H1 (cell line): ENCODE data around the gene EXOC2.

Source experiments
- NRF1 ChIP-seq: IDR thresholded peaks from 2 replicates; pipeline ENCODE4 v1.6.1; 2011; ENCODE audit warnings: mild to moderate bottlenecking, low read depth, low read length, improper control_type of control experiment
- POLR2A ChIP-seq, 2 experiments: IDR thresholded peaks; 1 replicate in 1 of 2; 2 replicates in 1 of 2; pipeline ENCODE4 v1.6.1; 2011; ENCODE audit warnings: low read depth in 2 of 2, low read length in 2 of 2, mild to moderate bottlenecking in 2 of 2; ENCODE audit errors: control extremely low read depth in 1 of 2
- SP1 ChIP-seq: IDR thresholded peaks from 2 replicates; pipeline ENCODE4 v1.6.1; 2011; ENCODE audit warnings: low read depth, low read length
- YY1 ChIP-seq: IDR thresholded peaks from 2 replicates; pipeline ENCODE4 v1.6.1; 2011; ENCODE audit warnings: low read depth, mild to moderate bottlenecking, low read length
- TF ChIP-seq, protein P1 (sequence below), 3 experiments: IDR thresholded peaks; 1 replicate in 2 of 3; 2 replicates in 1 of 3; pipeline versions ENCODE4 v1.5.1 to v1.6.1; 2011; ENCODE audit warnings: low read length in 3 of 3, mild to moderate bottlenecking in 3 of 3, inconsistent platforms in 2 of 3, low read depth in 1 of 3, moderate library complexity in 1 of 3; ENCODE audit not compliant: insufficient read depth in 1 of 3; ENCODE audit errors: control extremely low read depth in 1 of 3
- TF ChIP-seq, protein P2 (sequence below): IDR thresholded peaks from 2 replicates; pipeline ENCODE4 v1.6.1; 2012; ENCODE audit warnings: inconsistent platforms

GRCh38 chr6:505374-505773 is 187.6 kb downstream of the EXOC2 start:
- TF ChIP-seq, protein P1, sequence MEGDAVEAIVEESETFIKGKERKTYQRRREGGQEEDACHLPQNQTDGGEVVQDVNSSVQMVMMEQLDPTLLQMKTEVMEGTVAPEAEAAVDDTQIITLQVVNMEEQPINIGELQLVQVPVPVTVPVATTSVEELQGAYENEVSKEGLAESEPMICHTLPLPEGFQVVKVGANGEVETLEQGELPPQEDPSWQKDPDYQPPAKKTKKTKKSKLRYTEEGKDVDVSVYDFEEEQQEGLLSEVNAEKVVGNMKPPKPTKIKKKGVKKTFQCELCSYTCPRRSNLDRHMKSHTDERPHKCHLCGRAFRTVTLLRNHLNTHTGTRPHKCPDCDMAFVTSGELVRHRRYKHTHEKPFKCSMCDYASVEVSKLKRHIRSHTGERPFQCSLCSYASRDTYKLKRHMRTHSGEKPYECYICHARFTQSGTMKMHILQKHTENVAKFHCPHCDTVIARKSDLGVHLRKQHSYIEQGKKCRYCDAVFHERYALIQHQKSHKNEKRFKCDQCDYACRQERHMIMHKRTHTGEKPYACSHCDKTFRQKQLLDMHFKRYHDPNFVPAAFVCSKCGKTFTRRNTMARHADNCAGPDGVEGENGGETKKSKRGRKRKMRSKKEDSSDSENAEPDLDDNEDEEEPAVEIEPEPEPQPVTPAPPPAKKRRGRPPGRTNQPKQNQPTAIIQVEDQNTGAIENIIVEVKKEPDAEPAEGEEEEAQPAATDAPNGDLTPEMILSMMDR (IDR thresholded peaks at IDR 0.05; ENCODE audit: control extremely low read depth in 1 of 3, insufficient read depth in 1 of 3, low read depth in 1 of 3, low read length in 3 of 3) = no peak
- TF ChIP-seq, protein P2, sequence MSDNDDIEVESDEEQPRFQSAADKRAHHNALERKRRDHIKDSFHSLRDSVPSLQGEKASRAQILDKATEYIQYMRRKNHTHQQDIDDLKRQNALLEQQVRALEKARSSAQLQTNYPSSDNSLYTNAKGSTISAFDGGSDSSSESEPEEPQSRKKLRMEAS = no peak
- no peak for TF ChIP-seq YY1
- TF ChIP-seq POLR2A (IDR thresholded peaks at IDR 0.05; ENCODE audit: control extremely low read depth in 1 of 2, low read depth in 2 of 2, low read length in 2 of 2) = no peak
- no peak for TF ChIP-seq NRF1
- no peak for TF ChIP-seq SP1
